SK-N-SH (cell line): Measurements from ENCODE around the gene TOMM70. TPM values are rescaled to one million over a fixed set of nuclear protein-coding genes. Genes with fewer than 3 reads are reported as not detected.

Source experiments
- CTCF ChIA-PET: fragments of 300-600, 350-600 bp; formaldehyde crosslinking; extraction: SDS; loops from one replicate; lab custom pipeline; 2021; lab: Yijun Ruan, JAX
- POLR2A ChIA-PET: fragments of 350-600 bp; sonication (Branson Sonifier 250); formaldehyde crosslinking; extraction: SDS; loops from one replicate; lab custom pipeline; 2020; ENCODE audit warnings: antibody characterized with exemption, inconsistent platforms; lab: Yijun Ruan, JAX
- DNase-seq: peaks from one replicate; pipeline ENCODE4 v3.0.0; 2012
- H2AFZ ChIP-seq: fragments of 200-600 bp; sonication (generic); 2 replicates; pipeline ENCODE4 v1.8.1; 2016; ENCODE audit warnings: antibody characterized with exemption, mild to moderate bottlenecking, low read depth
- H3F3A ChIP-seq: fragments of 200-600 bp; sonication (generic); replicated peaks from 2 replicates; pipeline ENCODE3; 2016; ENCODE audit warnings: antibody characterized with exemption, mild to moderate bottlenecking; ENCODE audit not compliant: insufficient read depth
- H3K27ac ChIP-seq, 2 experiments: fragments of 200-500 bp in 1 of 2; fragments of 200-600 bp in 1 of 2; sonication (Bioruptor generic) in 1 of 2; sonication (generic), shearing (Covaris generic) in 1 of 2; 2 replicates each; pipeline versions ENCODE4 v1.5.1 to v1.6.1; 2014 to 2016; ENCODE audit warnings: low read depth in 2 of 2, inconsistent platforms in 1 of 2, low read length in 1 of 2, mild to moderate bottlenecking in 1 of 2, mixed read lengths in 1 of 2
- H3K27me3 ChIP-seq: fragments of 200-600 bp; sonication (generic), shearing (Covaris generic); 2 replicates; pipeline ENCODE4 v1.6.1; 2016; ENCODE audit warnings: mixed run types; ENCODE audit not compliant: insufficient read depth
- H3K36me3 ChIP-seq, 2 experiments: fragments of 200-500 bp in 1 of 2; fragments of 200-600 bp in 1 of 2; sonication (Bioruptor generic) in 1 of 2; sonication (generic) in 1 of 2; replicated peaks in 1 of 2; 2 replicates each; pipeline versions ENCODE3 to v1.5.1; 2014 to 2016; ENCODE audit warnings: low read length in 1 of 2, mild to moderate bottlenecking in 1 of 2; ENCODE audit not compliant: insufficient read depth in 2 of 2, control insufficient read depth in 1 of 2
- H3K4me1 ChIP-seq, 2 experiments: fragments of 200-500 bp in 1 of 2; fragments of 200-600 bp in 1 of 2; sonication (Bioruptor generic) in 1 of 2; sonication (generic), shearing (Covaris generic) in 1 of 2; 2 replicates each; pipeline versions ENCODE4 v1.5.1 to v1.6.1; 2014 to 2016; ENCODE audit warnings: low read depth in 1 of 2, low read length in 1 of 2, mixed run types in 1 of 2; ENCODE audit not compliant: insufficient read depth in 2 of 2, control insufficient read depth in 1 of 2
- H3K4me2 ChIP-seq: fragments of 200-600 bp; sonication (generic), shearing (Covaris generic); 2 replicates; pipeline ENCODE4 v1.6.1; 2017; ENCODE audit warnings: mixed run types
- H3K4me3 ChIP-seq, 2 experiments: fragments of 200-500 bp in 1 of 2; fragments of 200-600 bp in 1 of 2; sonication (Bioruptor generic) in 1 of 2; sonication (generic), shearing (Covaris generic) in 1 of 2; 2 replicates each; pipeline versions ENCODE4 v1.5.1 to v1.8.1; 2014 to 2016; ENCODE audit warnings: low read depth in 2 of 2, inconsistent platforms in 1 of 2, low read length in 1 of 2, mild to moderate bottlenecking in 1 of 2, mixed read lengths in 1 of 2, moderate library complexity in 1 of 2
- H3K79me2 ChIP-seq: fragments of 200-600 bp; sonication (generic); 2 replicates; pipeline ENCODE4 v1.8.1; 2017; ENCODE audit warnings: mild to moderate bottlenecking; ENCODE audit not compliant: insufficient read depth
- H3K9ac ChIP-seq: fragments of 200-600 bp; sonication (generic); 2 replicates; pipeline ENCODE4 v1.6.1; 2017; ENCODE audit warnings: mixed run types
- H3K9me2 ChIP-seq: fragments of 200-600 bp; sonication (generic); 2 replicates; pipeline ENCODE4 v1.6.1; 2017; ENCODE audit warnings: mixed run types
- H3K9me3 ChIP-seq: fragments of 200-600 bp; sonication (generic); 2 replicates; pipeline ENCODE4 v1.6.1; 2017; ENCODE audit warnings: mixed run types, mild to moderate bottlenecking, moderate library complexity
- H4K20me1 ChIP-seq: fragments of 200-600 bp; sonication (generic); 2 replicates; pipeline ENCODE4 v1.6.1; 2017; ENCODE audit warnings: mild to moderate bottlenecking, mixed run types; ENCODE audit not compliant: insufficient read depth
- EP300 ChIP-seq, 2 experiments: IDR thresholded peaks; 2 replicates each; pipeline versions ENCODE4 v1.4.0 to v1.6.1; 2012; ENCODE audit warnings: borderline replicate concordance in 1 of 2, low read depth in 1 of 2, low read length in 1 of 2
- GABPA ChIP-seq: IDR thresholded peaks from 2 replicates; pipeline ENCODE4 v1.4.0; 2012; ENCODE audit warnings: low read depth, mild to moderate bottlenecking
- GATA2 ChIP-seq: sonication (generic); formaldehyde crosslinking; IDR thresholded peaks from 2 replicates; pipeline ENCODE4 v1.5.0; 2020; ENCODE audit warnings: mild to moderate bottlenecking, missing genetic modification reagents
- IRF3 ChIP-seq: fragments of 150-350 bp; IDR thresholded peaks from 2 replicates; pipeline ENCODE4 v1.6.1; 2016; ENCODE audit warnings: mild to moderate bottlenecking, low read depth, low read length
- JUND ChIP-seq: IDR thresholded peaks from 2 replicates; pipeline ENCODE4 v1.4.0; 2012
- NFIC ChIP-seq: IDR thresholded peaks from 2 replicates; pipeline ENCODE4 v1.4.0; 2012; ENCODE audit warnings: borderline replicate concordance
- NRF1 ChIP-seq: IDR thresholded peaks from 2 replicates; pipeline ENCODE4 v1.6.1; 2012; ENCODE audit warnings: low read depth, mild to moderate bottlenecking, low read length
- POLR2AphosphoS5 ChIP-seq: IDR thresholded peaks from 2 replicates; pipeline ENCODE4 v1.6.1; 2012; ENCODE audit warnings: low read depth, low read length
- RAD21 ChIP-seq: IDR thresholded peaks from 2 replicates; pipeline ENCODE4 v1.6.1; 2012; ENCODE audit warnings: mild to moderate bottlenecking, low read length
- RCOR1 ChIP-seq: fragments of 150-350 bp; IDR thresholded peaks from 2 replicates; pipeline ENCODE4 v1.6.1; 2017; ENCODE audit warnings: antibody characterized with exemption, low read length
- RFX5 ChIP-seq: IDR thresholded peaks from 2 replicates; pipeline ENCODE4 v1.6.1; 2012; ENCODE audit warnings: mild to moderate bottlenecking, improper control_type of control experiment, low read length
- SIN3A ChIP-seq: IDR thresholded peaks from 2 replicates; pipeline ENCODE4 v1.6.1; 2012; ENCODE audit warnings: low read depth, mild to moderate bottlenecking, low read length, moderate library complexity, borderline replicate concordance
- SMC3 ChIP-seq: IDR thresholded peaks from 2 replicates; pipeline ENCODE4 v1.6.1; 2012; ENCODE audit warnings: low read depth, low read length, improper control_type of control experiment
- TCF12 ChIP-seq: IDR thresholded peaks from 2 replicates; pipeline ENCODE4 v1.4.0; 2012
- USF1 ChIP-seq: IDR thresholded peaks from 2 replicates; pipeline ENCODE4 v1.4.0; 2012; ENCODE audit warnings: low read depth, borderline replicate concordance
- polyA plus RNA-seq, 3 experiments: library from polyadenylated mRNA; depleted of rRNA; stranded (reverse); fragments of >200 nt; gene quantifications; 2 replicates each; pipeline ENCODE4 v1.2.3, GENCODE V29; 2012

The TOMM70 gene
- polyA plus RNA-seq, 1 of the 3 experiments (the other 2 are of a cell fraction): 17.4 TPM

GRCh38 chr3:100389025-100389424 is 11.9 kb downstream of the TOMM70 start (continued):
- TF ChIP-seq USF1: no peak

- TF ChIP-seq RFX5 (no peak), POLR2AphosphoS5 (no peak), IRF3 (no peak), EP300 (IDR thresholded peaks at IDR 0.05; ENCODE audit: borderline replicate concordance in 1 of 2, low read depth in 1 of 2, low read length in 1 of 2) (no peak), GATA2 (CRISPR knock-in tag) (no peak), SMC3 (no peak), GABPA (no peak), SIN3A (no peak), JUND (no peak), NFIC (no peak), RCOR1 (no peak), RAD21 (no peak), TCF12 (no peak), NRF1 (no peak)
- no peak for DNase-seq
- Histone ChIP-seq H3K4me3 (no peak overlapping the region), H3K4me1 (peaks cover 3 to 22% of the 10 kb centered on the region in 2 experiments; a peak in 3 of 4 replicates), H3F3A (peaks cover 14% of the 10 kb centered on the region), H3K9me3 (peaks cover 7% of the 10 kb centered on the region; the same call in 1 of the 2 replicates), H3K9me2 (no peaks in the 10 kb centered on the region), H3K79me2 (peaks cover 91% of the 10 kb centered on the region), H3K36me3 (peaks cover 50 to 70% of the 10 kb centered on the region in 2 experiments), H4K20me1 (no peaks in the 10 kb centered on the region; the same call in 1 of the 2 replicates), H3K27ac (peak overlapping the region; percentile 17 to 51; a peak in 3 of 4 replicates), H3K9ac (no peak overlapping the region), H2AFZ (no peak overlapping the region), H3K4me2 (peak overlapping the region; percentile 6), H3K27me3 (no peaks in the 10 kb centered on the region)
- ChIA-PET POLR2A (no interaction called here), CTCF (interaction anchor here (0.6 to 1.8 kb wide), 4 partner anchors 70 to 555 kb away, joined by 3 to 5 read pairs (median 4); no protein-coding TSS in a partner anchor)
These were observed 14.3 kb downstream of the TOMM70 start for GRCh38 chr3:100386437-100387074.
